HG02885 (cell line): ENCODE data around the gene C2CD5.
"Not testable (repeated sequence)": the region's sequence is repeated elsewhere in the genome, so short reads cannot be mapped to it uniquely, and the experiment has no call there.

Source experiments
- ATAC-seq: cut with Tn5 transposase; IDR thresholded peaks from one replicate; pipeline ENCODE4 v1.9.1; 2021; ENCODE audit warnings: mild to moderate bottlenecking; ENCODE audit not compliant: unreplicated experiment, poor library complexity

The C2CD5 gene, protein sequence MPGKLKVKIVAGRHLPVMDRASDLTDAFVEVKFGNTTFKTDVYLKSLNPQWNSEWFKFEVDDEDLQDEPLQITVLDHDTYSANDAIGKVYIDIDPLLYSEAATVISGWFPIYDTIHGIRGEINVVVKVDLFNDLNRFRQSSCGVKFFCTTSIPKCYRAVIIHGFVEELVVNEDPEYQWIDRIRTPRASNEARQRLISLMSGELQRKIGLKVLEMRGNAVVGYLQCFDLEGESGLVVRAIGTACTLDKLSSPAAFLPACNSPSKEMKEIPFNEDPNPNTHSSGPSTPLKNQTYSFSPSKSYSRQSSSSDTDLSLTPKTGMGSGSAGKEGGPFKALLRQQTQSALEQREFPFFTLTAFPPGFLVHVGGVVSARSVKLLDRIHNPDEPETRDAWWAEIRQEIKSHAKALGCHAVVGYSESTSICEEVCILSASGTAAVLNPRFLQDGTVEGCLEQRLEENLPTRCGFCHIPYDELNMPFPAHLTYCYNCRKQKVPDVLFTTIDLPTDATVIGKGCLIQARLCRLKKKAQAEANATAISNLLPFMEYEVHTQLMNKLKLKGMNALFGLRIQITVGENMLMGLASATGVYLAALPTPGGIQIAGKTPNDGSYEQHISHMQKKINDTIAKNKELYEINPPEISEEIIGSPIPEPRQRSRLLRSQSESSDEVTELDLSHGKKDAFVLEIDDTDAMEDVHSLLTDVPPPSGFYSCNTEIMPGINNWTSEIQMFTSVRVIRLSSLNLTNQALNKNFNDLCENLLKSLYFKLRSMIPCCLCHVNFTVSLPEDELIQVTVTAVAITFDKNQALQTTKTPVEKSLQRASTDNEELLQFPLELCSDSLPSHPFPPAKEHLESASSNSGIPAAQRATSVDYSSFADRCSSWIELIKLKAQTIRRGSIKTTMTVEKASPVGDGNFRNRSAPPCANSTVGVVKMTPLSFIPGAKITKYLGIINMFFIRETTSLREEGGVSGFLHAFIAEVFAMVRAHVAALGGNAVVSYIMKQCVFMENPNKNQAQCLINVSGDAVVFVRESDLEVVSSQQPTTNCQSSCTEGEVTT

GRCh38 chr12:22544038-22544979, at the start of gene C2CD5:
C2CD5 (minus strand) TSS chr12:22544542; CDS start chr12:22544150, 392 bp downstream.
- ATAC-seq: peak; percentile 83

DNA sequence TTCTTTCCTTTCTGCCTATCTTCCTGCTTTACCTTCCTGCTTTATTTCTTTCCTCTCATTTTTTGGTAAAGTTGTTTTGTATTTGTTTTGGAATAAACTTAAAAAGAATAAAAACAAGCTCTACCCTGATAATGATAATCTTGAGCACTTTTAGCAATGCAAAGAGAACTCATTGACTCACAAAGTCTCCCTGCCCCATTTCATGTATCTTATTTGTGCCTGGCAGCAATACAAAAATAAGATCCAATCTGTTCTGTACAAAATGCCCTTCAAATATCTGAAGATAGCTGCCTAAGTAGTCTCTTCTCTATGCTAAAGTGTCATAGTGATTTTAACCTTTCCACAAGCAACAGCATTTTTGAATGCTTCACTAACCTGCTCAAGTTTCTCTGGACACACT, 49.5 kb upstream of the C2CD5 start:
- ATAC-seq: no peak

- no peak for ATAC-seq
Measured at GRCh38 chr12:22588817-22589216, 44.5 kb upstream of the C2CD5 start.

DNA sequence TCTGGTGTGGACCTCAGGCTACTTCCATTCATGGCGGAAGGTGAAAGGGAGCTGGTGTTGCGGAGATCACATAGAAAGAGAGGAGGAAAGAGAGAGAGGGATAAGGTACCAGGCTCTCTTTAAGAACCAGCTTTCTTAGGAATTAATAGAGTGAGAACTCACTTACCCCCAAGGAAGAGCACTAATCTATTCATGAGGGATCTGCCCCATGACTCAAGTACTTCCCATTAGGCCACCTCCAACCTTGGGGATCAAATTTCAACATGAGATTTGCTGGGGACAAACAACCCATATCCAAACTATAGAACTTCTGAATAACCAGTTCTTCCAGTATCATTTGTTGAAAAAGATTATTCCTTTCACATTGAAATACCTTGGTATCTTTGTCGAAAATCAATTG, 34.0 kb upstream of the C2CD5 start:
- ATAC-seq: no peak

GRCh38 chr12:22577667-22578066, 33.3 kb upstream of the C2CD5 start:
- ATAC-seq: no peak

DNA sequence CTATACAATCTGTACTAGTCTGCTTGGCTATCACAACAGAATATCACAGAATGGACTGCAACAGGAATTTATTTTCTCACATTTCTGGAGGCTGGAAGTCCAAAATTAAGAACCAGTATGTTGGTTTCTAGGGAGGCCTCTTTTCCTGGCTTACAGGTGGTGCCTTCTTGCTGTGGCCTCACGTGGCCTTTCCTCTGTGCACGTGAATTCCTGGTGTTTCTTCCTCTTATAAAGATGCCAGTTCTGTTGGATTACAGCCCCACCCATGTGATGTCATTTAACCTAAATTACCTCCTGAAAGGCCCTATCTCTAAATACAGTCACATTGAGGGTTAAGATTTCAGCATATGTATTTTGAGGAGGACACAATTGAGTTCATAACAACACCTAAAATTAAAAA, 32.1 kb upstream of the C2CD5 start:
- no peak for ATAC-seq

GRCh38 chr12:22576065-22576464, 31.7 kb upstream of the C2CD5 start:
- no peak for ATAC-seq

- ATAC-seq: no peak
Measured at GRCh38 chr12:22574921-22575320, 30.6 kb upstream of the C2CD5 start.

DNA sequence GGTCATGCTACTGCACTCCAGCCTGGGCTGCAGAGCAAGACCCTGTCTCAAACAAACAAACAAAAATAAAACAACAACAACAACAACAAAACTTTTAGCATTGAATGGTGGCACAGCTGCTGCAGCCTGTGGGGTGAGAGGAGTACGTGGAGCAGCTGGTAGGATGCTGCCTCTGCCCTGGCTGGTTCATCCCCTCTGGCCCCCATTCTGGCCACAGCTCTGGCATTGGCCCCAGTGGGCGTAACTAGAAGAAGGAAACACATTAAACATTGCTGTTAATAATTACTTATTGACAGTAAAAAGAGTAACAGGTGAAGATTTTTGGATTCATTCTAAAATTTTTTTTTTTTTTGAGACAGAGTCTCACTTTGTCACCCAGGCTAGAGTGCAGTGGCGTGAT, 28.8 kb upstream of the C2CD5 start:
- no peak for ATAC-seq

GRCh38 chr12:22569253-22569652, 24.9 kb upstream of the C2CD5 start:
- no peak for ATAC-seq

DNA sequence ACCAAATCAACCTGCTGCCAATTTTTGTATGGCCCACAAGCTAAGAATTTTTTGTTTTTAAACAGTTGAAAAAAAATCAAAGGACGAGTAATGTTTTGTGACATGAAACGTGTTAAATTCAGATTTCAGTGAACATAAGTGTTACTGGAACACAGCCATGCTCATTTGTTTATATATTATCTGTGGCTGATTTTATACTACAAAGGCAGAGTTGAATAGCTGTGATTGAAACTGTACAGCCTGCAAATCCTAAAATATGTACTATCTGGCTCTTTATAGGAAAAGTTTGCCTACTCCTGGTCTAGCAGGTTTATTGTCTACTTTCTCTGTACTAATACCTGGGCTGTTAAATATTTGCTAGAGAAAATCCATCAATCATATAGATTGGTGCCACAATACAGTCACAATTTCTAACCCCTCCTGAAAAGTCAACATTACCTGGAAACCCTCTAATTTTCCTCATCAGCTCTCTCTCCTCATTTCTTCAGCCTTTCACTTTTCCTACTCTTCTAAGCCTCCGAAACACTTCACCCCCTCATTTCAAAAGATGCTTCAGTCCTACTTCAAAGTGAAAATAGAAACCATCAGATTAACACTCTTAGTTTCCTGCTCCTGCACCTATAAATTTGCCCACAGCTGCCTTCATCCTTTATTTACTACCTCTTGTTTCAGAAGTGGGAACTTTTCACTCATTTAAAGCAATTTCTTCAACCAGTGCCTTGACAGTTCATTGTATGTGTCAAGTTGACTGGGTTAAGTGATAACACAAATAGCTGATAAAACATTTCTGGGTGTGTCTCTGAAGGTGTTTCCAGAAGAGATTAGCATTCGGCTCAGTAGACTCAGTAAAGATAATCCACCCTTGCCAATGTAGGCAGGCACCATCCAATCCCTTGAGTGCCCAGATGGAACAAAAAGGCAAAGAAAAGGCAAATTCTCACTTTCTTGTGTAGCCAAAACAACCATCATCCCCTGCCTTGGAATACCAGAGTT, 18.0 kb upstream of the C2CD5 start:
- peak; percentile 45 for ATAC-seq

- ATAC-seq: not testable (repeated sequence)
Measured at GRCh38 chr12:22554750-22555149, 10.4 kb upstream of the C2CD5 start.

GRCh38 chr12:22551624-22552023, 7.3 kb upstream of the C2CD5 start:
- ATAC-seq: no peak

GRCh38 chr12:22545255-22545654, 913 bp upstream of the C2CD5 start:
- ATAC-seq: no peak

DNA sequence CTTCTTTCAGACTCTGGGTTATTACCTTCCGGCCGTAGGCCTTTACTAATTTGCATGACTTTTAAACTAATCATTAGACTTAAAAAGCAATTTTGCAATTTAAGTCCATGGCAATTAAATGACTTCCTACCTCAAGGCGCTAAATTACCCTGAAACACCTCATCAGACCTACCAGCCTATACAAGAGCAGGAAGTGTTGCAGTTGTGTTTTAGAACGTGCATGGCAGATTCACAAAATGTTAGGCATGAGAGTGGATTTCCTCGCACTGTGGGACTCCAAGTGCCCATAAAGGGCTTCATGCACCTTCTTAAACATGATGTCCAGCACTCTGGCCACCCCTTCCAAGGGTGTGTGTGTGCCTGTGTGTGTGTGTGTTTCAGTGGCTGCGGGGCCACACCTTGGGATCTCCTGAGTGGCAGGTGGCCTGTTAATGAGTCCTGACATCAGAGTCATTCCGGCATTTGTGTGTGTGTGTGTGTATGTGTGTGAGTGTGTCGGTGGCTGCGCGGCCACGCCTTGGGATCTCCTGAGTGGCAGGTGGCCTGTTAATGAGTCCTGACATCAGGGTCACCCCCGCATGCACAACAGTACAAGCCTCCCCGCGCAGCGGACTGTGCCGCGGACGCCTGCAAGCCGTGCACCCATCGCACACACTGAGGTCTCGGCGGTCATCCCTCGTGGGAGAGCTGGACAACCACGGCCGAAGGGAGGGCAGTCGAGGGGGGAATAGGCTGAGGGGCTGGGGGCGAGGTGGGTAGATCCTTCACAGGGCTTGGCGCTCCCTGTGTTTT, 900 bp downstream of the C2CD5 start:
- ATAC-seq: peak; percentile 45

DNA sequence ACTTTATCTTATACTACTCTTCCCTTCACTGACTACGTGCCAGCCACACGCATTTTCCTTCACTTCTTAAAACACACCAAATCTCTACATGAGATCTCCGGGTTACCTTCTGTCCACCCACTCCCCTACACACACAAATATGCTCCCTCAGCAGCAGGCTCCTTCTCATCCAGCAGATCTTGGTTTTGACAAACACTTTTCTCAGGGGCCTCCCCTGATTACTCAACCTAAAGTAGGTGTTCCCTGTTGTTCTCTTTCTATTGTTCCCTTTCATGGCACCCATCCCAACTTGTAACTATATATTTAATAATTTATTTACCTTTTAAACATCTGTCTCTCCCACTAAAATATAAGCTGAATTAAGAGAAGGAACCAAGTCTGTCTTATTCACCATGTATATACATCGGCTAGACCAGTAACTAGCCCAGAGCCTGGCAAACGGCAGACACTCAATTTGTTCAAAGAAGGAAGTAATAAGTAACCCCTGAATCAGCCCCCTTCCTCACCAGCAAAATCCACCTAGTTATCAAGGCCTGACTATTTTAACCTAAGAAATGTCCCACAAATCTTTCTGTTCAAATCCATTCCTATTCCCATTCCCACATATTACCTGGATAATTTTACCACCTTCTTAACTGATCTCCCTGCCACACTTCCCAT, 2.7 kb downstream of the C2CD5 start:
- ATAC-seq: no peak

GRCh38 chr12:22539055-22539454, 5.3 kb downstream of the C2CD5 start:
- no peak for ATAC-seq

- no peak for ATAC-seq
Measured at GRCh38 chr12:22538311-22538710, 6.0 kb downstream of the C2CD5 start.
